ENCODE data around the gene GATB.
"Not testable (repeated sequence)": the region's sequence is repeated elsewhere in the genome, so short reads cannot be mapped to it uniquely, and the experiment has no call there.

GATB gene

GRCh38 chr4:151738720-151739517 is 21.9 kb downstream of the GATB start:
- no peak for TF ChIP-seq SPI1 (IDR thresholded peaks at IDR 0.05; ENCODE audit: borderline replicate concordance, low read depth)
- TF ChIP-seq REST (IDR thresholded peaks at IDR 0.05; ENCODE audit: insufficient replicate concordance, low read depth) = no peak
- TF ChIP-seq POLR2AphosphoS5 (IDR thresholded peaks at IDR 0.05; ENCODE audit: low read depth) = no peak
- TF ChIP-seq CTCF (IDR thresholded peaks at IDR 0.05; ENCODE audit: insufficient read depth, low read length) = no peak
- no peak for TF ChIP-seq GABPA (IDR thresholded peaks at IDR 0.05; ENCODE audit: low read depth)
- Histone ChIP-seq H3K4me3 (replicated peaks; ENCODE audit: insufficient read depth, low read length) (no peak overlapping the region), H3K27ac (replicated peaks) (no peak overlapping the region), H3K27me3 (ENCODE audit: insufficient read depth, poor library complexity, severe bottlenecking) (no peaks in the 10 kb centered on the region)
- DNase-seq (ENCODE audit: low read depth in 1 of 2, low spot score in 1 of 2) = no peak

GRCh38 chr4:151736852-151737251 is 24.0 kb downstream of the GATB start:
- DNase-seq (ENCODE audit: low read depth in 1 of 2, low spot score in 1 of 2); H3K27ac ChIP-seq (replicated peaks); H3K4me3 ChIP-seq (replicated peaks; ENCODE audit: insufficient read depth, low read length); H3K27me3 ChIP-seq (ENCODE audit: insufficient read depth, poor library complexity, severe bottlenecking): not testable (repeated sequence)

- H3K27ac ChIP-seq (replicated peaks) = no peak overlapping the region
- TF ChIP-seq SPI1 (IDR thresholded peaks at IDR 0.05; ENCODE audit: borderline replicate concordance, low read depth) = no peak
- no peak for TF ChIP-seq CTCF (IDR thresholded peaks at IDR 0.05; ENCODE audit: insufficient read depth, low read length)
- TF ChIP-seq GABPA (IDR thresholded peaks at IDR 0.05; ENCODE audit: low read depth) = no peak
- TF ChIP-seq REST (IDR thresholded peaks at IDR 0.05; ENCODE audit: insufficient replicate concordance, low read depth) = no peak
- no peak for TF ChIP-seq POLR2AphosphoS5 (IDR thresholded peaks at IDR 0.05; ENCODE audit: low read depth)
- no peak overlapping the region for H3K4me3 ChIP-seq (replicated peaks; ENCODE audit: insufficient read depth, low read length)
- no peak for DNase-seq (ENCODE audit: low read depth in 1 of 2, low spot score in 1 of 2)
- H3K27me3 ChIP-seq (ENCODE audit: insufficient read depth, poor library complexity, severe bottlenecking) = no peaks in the 10 kb centered on the region
These were observed 24.4 kb downstream of the GATB start for GRCh38 chr4:151736361-151736760.

- not testable (repeated sequence) for H3K27me3 ChIP-seq (ENCODE audit: insufficient read depth, poor library complexity, severe bottlenecking); H3K4me3 ChIP-seq (replicated peaks; ENCODE audit: insufficient read depth, low read length); DNase-seq (ENCODE audit: low read depth in 1 of 2, low spot score in 1 of 2); H3K27ac ChIP-seq (replicated peaks)
These were observed 29.1 kb downstream of the GATB start for GRCh38 chr4:151731670-151732069.

Measured in HL-60 (cell line).